ENCODE data around the gene SUSD6.

- TF ChIP-seq SUZ12 (IDR thresholded peaks at IDR 0.05; ENCODE audit: extremely low read depth, insufficient read depth, insufficient read length) (no peak), YY1 (IDR thresholded peaks at IDR 0.05; ENCODE audit: insufficient read depth, insufficient read length) (no peak), ZNF274 (IDR thresholded peaks at IDR 0.05; ENCODE audit: low read depth, low read length) (no peak)
Observed at GRCh38 chr14:69756298-69756697, 144.9 kb downstream of the SUSD6 start.

Data from NT2/D1 (cell line).